Umbilical cord (tissue), 1 donor: ENCODE data around the gene FOXN4. TPM values are rescaled to one million over a fixed set of nuclear protein-coding genes. Genes with fewer than 3 reads are reported as not detected.

Experiments used
- total RNA-seq: library from RNA; depleted of rRNA; stranded (reverse); fragments of >200 nt; gene quantifications from one replicate; pipeline ENCODE4 v1.2.3, GENCODE V29; 2014; ENCODE audit warnings: low replicate concordance; ENCODE audit not compliant: insufficient read depth

FOXN4 gene
- total RNA-seq, 1 donor from 2014 or later: 1.9 TPM

Other genes with a start within 250 kb of the FOXN4 start
- gene ALKBH2, start 215.8 kb downstream of the FOXN4 start, total RNA-seq: 18.1 TPM
- gene UNG, start 211.7 kb downstream of the FOXN4 start, total RNA-seq: 18.1 TPM
- 27.9 TPM for gene ACACB, start 192.7 kb downstream of the FOXN4 start, total RNA-seq
- gene MYO1H, start 38.6 kb upstream of the FOXN4 start, total RNA-seq: 9.6 TPM
- 67.7 TPM for gene KCTD10, start 168.0 kb upstream of the FOXN4 start, total RNA-seq
- 25.5 TPM for gene UBE3B, start 168.3 kb upstream of the FOXN4 start, total RNA-seq